HepG2 (cell line): ENCODE data around the gene SHROOM2. TPM values are rescaled to one million over a fixed set of nuclear protein-coding genes. Genes with fewer than 3 reads are reported as not detected.

ENCODE experiments used
- ATAC-seq: fragments of 200-7000 bp; cut with Tn5 transposase; 3 replicates; pipeline ENCODE4 v1.9.1; 2020; ENCODE audit warnings: mild to moderate bottlenecking, moderate library complexity
- BruUV-seq: library from RNA; stranded (reverse); fragments of 400-500 nt; replicated peaks from 2 replicates; lab custom pipeline; 2021; lab: Mats Ljungman, UMichigan
- CTCF ChIA-PET: fragments of 300-600 bp; formaldehyde crosslinking; extraction: SDS; loops from one replicate; lab custom pipeline; 2021; ENCODE audit warnings: low total read pairs, inconsistent platforms, low intra/inter-chr PET ratio; lab: Yijun Ruan, JAX
- POLR2A ChIA-PET: fragments of 350-600 bp; sonication (Branson Sonifier 250); formaldehyde crosslinking; loops from one replicate; lab custom pipeline; 2020; ENCODE audit warnings: antibody characterized with exemption, inconsistent platforms; lab: Yijun Ruan, JAX
- DNase-seq: peaks from one replicate; pipeline ENCODE4 v3.0.0-alpha.2; 2015; ENCODE audit warnings: low spot score
- FAIRE-seq: peaks from 3 replicates; lab custom pipeline; 2011; peaks lifted over from hg19 to GRCh38; lab: Jason Lieb, UNC
- H2AFZ ChIP-seq: one replicate; pipeline ENCODE4 v1.6.1; 2011; ENCODE audit warnings: low read length, inconsistent platforms
- H3K27ac ChIP-seq: fragments of 300-600 bp; 3 replicates; pipeline ENCODE4 v1.8.0; 2011; ENCODE audit warnings: mixed run types, mild to moderate bottlenecking, mixed read lengths, low read length, inconsistent platforms; ENCODE audit not compliant: insufficient read depth; ENCODE audit errors: extremely low read length
- H3K27me3 ChIP-seq, 2 experiments: fragments of 200-600 bp in 1 of 2; 2 replicates in 1 of 2; 3 replicates in 1 of 2; pipeline versions ENCODE4 v1.6.0 to v1.8.0; 2011; ENCODE audit warnings: low read length in 2 of 2, mild to moderate bottlenecking in 2 of 2, moderate library complexity in 2 of 2, inconsistent platforms in 1 of 2; ENCODE audit not compliant: insufficient read depth in 2 of 2, control insufficient read depth in 1 of 2
- H3K36me3 ChIP-seq, 2 experiments: fragments of 200-600 bp in 1 of 2; replicated peaks in 1 of 2; 2 replicates in 1 of 2; 3 replicates in 1 of 2; pipeline versions ENCODE4 v1.5.1 to v1.8.0; 2011; ENCODE audit warnings: low read length in 2 of 2, inconsistent platforms in 1 of 2; ENCODE audit not compliant: insufficient read depth in 2 of 2, control insufficient read depth in 1 of 2
- H3K4me1 ChIP-seq: 2 replicates; pipeline ENCODE4 v1.5.1; 2012; ENCODE audit warnings: low read length, inconsistent platforms; ENCODE audit not compliant: insufficient read depth
- H3K4me2 ChIP-seq: 2 replicates; pipeline ENCODE4 v1.6.0; 2011; ENCODE audit warnings: low read depth, low read length, inconsistent platforms
- H3K4me3 ChIP-seq, 3 experiments: fragments of 200-600 bp in 1 of 3; sonication (generic), shearing (Covaris generic) in 1 of 3; replicated peaks in 1 of 3; 2 replicates each; pipeline ENCODE4 v1.5.1; 2011 to 2016; ENCODE audit warnings: low read length in 3 of 3, inconsistent platforms in 2 of 3, low read depth in 2 of 3, mild to moderate bottlenecking in 2 of 3, control low read depth in 1 of 3, mixed read lengths in 1 of 3; ENCODE audit not compliant: insufficient read depth in 1 of 3
- H3K79me2 ChIP-seq: one replicate; pipeline ENCODE4 v1.6.1; 2011; ENCODE audit warnings: low read length, inconsistent platforms; ENCODE audit not compliant: insufficient read depth
- H3K9ac ChIP-seq: 2 replicates; pipeline ENCODE4 v1.6.0; 2011; ENCODE audit warnings: mild to moderate bottlenecking, low read depth, low read length, inconsistent platforms; ENCODE audit not compliant: insufficient read depth
- H3K9me3 ChIP-seq: 2 replicates; pipeline ENCODE4 v1.5.1; 2012; ENCODE audit warnings: mild to moderate bottlenecking, low read length
- H4K20me1 ChIP-seq: 2 replicates; pipeline ENCODE4 v1.6.0; 2011; ENCODE audit warnings: inconsistent platforms, mild to moderate bottlenecking, low read length, moderate library complexity; ENCODE audit not compliant: insufficient read depth
- CEBPB ChIP-seq: IDR thresholded peaks from 2 replicates; pipeline ENCODE4 v1.6.1; 2011; ENCODE audit warnings: low read depth, low read length, improper control_type of control experiment, borderline replicate concordance
- KIAA2018 ChIP-seq: sonication (generic); formaldehyde crosslinking; IDR thresholded peaks from 2 replicates; pipeline ENCODE4 v1.5.0; 2020; ENCODE audit warnings: mild to moderate bottlenecking, missing genetic modification reagents, borderline replicate concordance
- ZFX ChIP-seq: sonication (generic); formaldehyde crosslinking; IDR thresholded peaks from 2 replicates; pipeline ENCODE4 v1.4.0; 2020; ENCODE audit warnings: mild to moderate bottlenecking, low read depth, missing genetic modification reagents, moderate library complexity
- ZNF326 ChIP-seq: sonication (generic); formaldehyde crosslinking; IDR thresholded peaks from 2 replicates; pipeline ENCODE4 v1.4.0; 2020; ENCODE audit warnings: missing genetic modification reagents, borderline replicate concordance
- WGBS: methylation state at CpG from one replicate; pipeline ENCODE4 v1.1.6; 2017; ENCODE audit warnings: low lambda C conversion rate; 5-methylcytosine and 5-hydroxymethylcytosine counted together
- in situ Hi-C: cut with HindIII; loops from 2 replicates; pipeline ENCODE4 v1.10.0; 2017; ENCODE audit warnings: low pct_unique_long_range_greater_than_20kb; ENCODE audit not compliant: extremely low pct_ligation_motif_present
- intact Hi-C: fragments of 100-400 bp; cut with micrococcal nuclease; formaldehyde crosslinking; loops from one replicate; pipeline ENCODE4 v1.10.0; 2022; ENCODE audit not compliant: unreplicated experiment
- polyA plus RNA-seq, 8 experiments: library from polyadenylated mRNA; depleted of rRNA in 3 of 8; stranded (reverse) in 7 of 8; unstranded in 1 of 8; fragments of >200 nt; fragmentation: Illumina TruSeq in 4 of 8; extraction: Trizol in 4 of 8; gene quantifications; 2 replicates each; pipeline versions ENCODE4 v1.2.1 to v1.2.3, GENCODE V29; 2011 to 2016; ENCODE audit warnings: low read depth in 4 of 8, missing spikeins in 1 of 8, mixed read lengths in 1 of 8; ENCODE audit not compliant: insufficient read depth in 1 of 8
- total RNA-seq, 5 experiments: library from RNA; depleted of rRNA; stranded (reverse); fragments of >200 nt; fragmentation: Illumina TruSeq; extraction: Trizol; gene quantifications; 2 replicates each; pipeline ENCODE4 v1.2.3, GENCODE V29; 2016; ENCODE audit warnings: low read depth in 1 of 5

SHROOM2 gene
- total and polyA plus RNA-seq, 2 of the 13 experiments (the other 11 are each of a cell fraction or from before 2014, with no cell fraction given) = 0.92 to 1.4 TPM

- DNase-seq (no peak), ATAC-seq (no peak), FAIRE-seq (no peak)
- ChIA-PET CTCF (no interaction called here), POLR2A (no interaction called here)
- no peak overlapping the region for H2AFZ ChIP-seq
- in situ Hi-C loops (no loop called here), intact Hi-C loops (no loop called here)
- no peak overlapping the region for H3K9ac ChIP-seq
- no peaks in the 10 kb centered on the region for H4K20me1 ChIP-seq
- no peak overlapping the region for H3K27ac ChIP-seq
- 98% methylated on average over 5 of the region's 11 CpGs for WGBS
- TF ChIP-seq KIAA2018 (CRISPR knock-in tag) (no peak), ZFX (CRISPR knock-in tag) (no peak), CEBPB (no peak), ZNF326 (CRISPR knock-in tag) (no peak)
- no peak overlapping the region for H3K4me3 ChIP-seq
- no peaks in the 10 kb centered on the region for H3K9me3 ChIP-seq
- no peaks in the 10 kb centered on the region for H3K79me2 ChIP-seq
- BruUV-seq = no TSS peak
- H3K36me3 ChIP-seq = no peaks in the 10 kb centered on the region
- H3K27me3 ChIP-seq = no peaks in the 10 kb centered on the region
- peaks cover 1% of the 10 kb centered on the region for H3K4me1 ChIP-seq
- H3K4me2 ChIP-seq = no peak overlapping the region
Measured at GRCh38 chrX:9927698-9928482, 141.7 kb downstream of the SHROOM2 start.
